GM19397 (cell line): ENCODE results near the gene C19orf81.

Experiments used
- ATAC-seq: cut with Tn5 transposase; IDR thresholded peaks from one replicate; pipeline ENCODE4 v1.9.1; 2021; ENCODE audit warnings: mild to moderate bottlenecking, moderate library complexity; ENCODE audit not compliant: unreplicated experiment

C19orf81 gene

DNA sequence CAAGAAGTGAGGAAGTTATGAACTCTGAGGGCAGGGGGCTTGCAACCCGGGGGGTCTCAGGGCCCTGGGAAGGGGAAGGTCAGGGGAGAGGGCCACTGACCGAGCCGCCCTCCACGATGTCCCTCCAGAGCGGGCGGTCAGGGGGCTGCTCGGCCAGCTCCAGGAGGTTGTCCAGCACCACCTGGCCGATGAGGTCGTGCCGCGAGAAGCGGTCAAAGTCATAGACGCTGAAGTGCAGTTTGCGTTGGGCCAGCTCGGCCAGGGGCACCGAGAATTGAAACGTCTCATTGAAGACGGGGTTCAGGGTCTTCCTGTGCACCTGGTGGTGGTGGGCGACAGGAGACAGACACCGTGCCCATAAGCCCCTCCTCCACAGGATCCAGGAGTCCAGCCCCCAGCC is 20.1 kb upstream of the C19orf81 start:
- ATAC-seq = no peak

DNA sequence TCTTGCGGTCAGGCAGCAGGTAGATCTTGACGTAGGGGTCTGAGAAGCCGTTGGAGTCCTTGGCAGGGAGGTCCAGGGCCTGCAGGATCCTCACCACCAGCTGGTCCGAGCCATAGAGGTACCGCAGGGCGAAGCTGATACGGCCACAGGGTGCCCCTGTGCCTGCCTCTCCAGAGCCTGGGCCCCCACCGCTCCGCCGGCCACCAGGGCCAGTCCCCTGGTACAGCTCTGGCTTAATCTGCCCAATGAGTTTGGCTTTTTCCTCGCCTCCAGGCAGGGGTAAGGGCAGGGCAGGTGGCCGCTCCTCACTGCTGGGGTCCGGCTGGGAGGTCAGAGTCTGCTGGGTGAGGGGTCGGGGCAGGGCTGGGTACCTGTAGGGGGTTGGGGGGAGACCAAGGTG is 19.4 kb upstream of the C19orf81 start:
- ATAC-seq = no peak

- ATAC-seq = no peak
These were observed 17.0 kb upstream of the C19orf81 start for GRCh38 chr19:50632151-50632835.

GRCh38 chr19:50633359-50633758 is 15.9 kb upstream of the C19orf81 start:
- no peak for ATAC-seq

DNA sequence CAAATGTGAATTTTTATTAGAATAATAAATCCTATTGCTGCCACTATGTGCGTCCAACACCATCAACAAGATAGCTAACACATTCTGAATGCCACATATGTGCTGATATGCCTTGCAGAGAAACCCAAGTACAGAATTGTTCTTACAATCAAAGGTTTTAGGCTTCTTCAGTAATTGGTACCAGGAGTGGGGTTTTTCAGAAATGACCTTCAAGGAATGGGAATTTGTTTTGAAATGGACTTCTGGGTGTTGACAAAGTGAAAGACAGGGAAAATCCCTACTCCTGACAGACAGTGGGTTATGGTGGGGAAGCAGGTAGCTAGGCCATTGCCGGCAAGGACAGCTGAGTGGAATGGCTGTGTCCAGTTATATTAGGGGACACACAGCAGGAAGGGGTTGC is 15.3 kb upstream of the C19orf81 start:
- ATAC-seq = no peak

DNA sequence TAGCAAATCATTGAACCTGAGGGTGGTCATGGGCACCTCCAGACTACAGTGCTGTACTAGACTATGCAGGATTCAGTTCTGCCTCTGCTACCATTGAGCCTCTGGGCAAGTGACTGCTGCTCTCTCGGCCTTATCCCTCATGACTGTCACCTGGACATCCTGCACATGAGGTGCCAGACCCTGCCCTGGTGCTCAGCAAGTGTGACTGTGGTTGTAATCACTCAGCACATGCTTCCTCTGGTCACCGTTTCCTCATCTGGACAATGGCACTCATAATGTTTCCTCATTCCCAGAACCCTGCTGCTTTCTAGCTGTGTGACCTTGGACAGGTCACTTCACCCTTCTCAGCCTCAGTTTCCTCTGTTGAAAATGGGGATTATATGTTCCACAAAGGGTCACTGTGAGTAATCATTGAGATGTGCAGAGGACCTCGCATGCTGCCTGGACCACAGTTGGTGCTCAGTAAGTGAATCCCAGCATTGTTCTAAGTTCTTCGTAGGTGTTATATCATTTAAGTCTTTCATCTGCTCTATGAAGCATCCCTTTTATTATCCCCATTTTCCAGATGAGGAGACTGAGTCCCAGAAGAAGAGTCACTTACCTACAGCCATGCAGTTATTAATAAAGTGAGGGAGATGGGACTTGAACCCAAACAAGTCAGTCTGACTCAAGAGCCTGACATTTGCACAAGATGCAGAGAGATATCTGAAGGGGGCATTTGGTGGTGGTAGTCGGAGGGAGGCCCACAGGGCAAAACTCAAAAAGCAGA is 12.7 kb upstream of the C19orf81 start:
- no peak for ATAC-seq

GRCh38 chr19:50638600-50638999 is 10.6 kb upstream of the C19orf81 start:
- ATAC-seq = no peak

GRCh38 chr19:50639121-50640112 is 9.8 kb upstream of the C19orf81 start, which contains the start of gene SYT3:
TSS of gene SYT3 (minus strand) at chr19:50639881. CDS start at chr19:50637411, 2,470 bp downstream.
- ATAC-seq = no peak

GRCh38 chr19:50640368-50640767 is 8.9 kb upstream of the C19orf81 start:
- ATAC-seq = no peak

DNA sequence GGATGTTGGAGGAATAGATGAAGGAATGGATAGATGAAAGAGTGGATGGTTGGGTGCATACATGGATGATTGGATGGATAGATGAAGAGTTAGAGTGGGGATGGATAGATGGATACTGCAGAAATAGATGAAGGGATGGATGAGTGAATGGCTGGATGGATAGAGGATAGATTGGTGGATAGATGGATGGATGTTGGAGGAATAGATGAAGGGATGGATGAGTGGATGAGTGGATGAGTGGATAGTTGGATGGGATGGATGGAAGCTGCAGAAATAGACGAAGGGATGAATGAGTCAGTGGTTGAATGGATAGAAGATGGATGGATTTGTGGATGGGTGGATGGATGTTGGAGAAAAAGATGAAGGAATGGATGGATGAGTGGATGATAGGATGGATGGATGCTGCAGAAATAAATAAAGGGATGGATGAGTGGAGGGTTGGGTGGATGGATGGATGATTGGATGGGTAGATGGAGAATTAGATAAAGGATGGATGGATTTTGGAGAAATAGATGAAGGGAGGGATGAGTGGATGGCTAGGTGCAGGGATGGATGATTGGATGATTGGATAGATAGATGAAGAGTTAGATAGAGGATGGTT is 4.8 kb upstream of the C19orf81 start:
- no peak for ATAC-seq

GRCh38 chr19:50645107-50645506 is 4.1 kb upstream of the C19orf81 start:
- no peak for ATAC-seq

DNA sequence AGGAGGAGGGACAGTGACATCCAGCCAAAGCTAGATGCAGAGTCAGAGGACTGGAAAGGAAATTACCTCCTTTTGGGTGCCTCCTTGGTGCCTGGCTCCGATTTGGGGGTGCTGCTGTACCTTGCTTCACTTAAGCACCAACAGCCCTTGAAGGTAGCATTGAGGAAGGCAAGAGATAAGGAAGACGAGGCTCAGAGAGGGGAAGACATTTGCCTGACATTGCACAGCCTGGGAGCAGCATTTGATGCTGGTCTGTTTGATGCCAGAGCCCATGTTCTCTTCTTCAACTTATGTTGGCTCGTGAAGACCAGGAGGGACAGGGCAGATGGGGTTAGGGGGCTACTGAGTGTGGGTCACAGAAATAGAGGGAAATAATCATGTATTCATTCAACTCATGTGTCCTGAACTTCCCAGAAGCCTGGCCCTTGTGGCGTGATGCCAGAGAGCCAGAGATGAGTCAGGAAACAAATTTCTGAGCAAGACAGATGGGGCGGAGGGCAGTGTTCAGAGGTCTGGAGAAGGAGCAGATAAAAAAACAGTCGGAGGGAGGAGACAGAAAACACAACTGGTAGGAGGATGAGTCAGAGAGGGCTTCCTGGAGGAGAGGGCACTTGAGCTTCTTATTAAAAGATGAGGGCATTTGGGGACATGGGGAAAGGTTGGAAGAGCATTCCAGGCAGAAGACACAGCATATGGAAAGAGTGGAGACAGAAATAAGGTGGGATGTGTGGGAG is 3.0 kb upstream of the C19orf81 start:
- ATAC-seq = no peak

DNA sequence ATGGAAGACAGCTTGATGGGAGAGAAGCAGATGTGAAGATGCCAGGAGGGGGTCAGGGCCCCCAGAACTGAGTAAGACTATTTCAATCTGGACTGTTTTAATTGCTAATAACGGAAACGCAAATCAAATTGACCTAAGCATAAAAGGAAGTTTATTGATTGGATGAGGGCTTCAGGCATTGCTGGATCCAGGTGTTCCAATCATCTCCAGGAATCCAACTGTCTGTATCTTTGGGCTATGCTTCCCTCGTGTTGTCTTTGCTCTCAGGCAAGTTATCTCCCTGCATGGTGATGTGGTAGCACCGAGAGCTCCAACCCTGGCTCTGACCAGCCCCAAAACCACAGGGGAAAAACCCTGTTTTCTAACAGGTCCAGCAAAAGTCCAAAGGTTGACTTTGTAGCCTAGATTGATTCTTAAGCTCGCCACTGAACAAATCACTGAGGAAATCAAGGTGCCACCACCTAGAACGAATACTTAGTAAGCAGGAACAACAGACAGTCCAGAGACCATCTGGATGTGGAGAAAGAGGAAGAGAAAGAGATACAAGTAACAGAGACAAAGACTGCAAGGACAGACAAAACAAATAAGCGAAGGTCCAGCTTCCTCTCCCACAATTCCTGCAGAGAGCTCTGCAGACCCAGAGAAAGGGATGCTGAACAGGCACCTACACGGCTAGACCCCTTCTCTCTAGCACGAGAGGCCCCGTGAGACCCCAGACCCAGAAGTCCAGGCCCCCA is 1.2 kb upstream of the C19orf81 start:
- no peak for ATAC-seq

- ATAC-seq = no peak
These were observed 586 bp upstream of the C19orf81 start for GRCh38 chr19:50648659-50649058.

- no peak for ATAC-seq
These were observed 1.9 kb downstream of the C19orf81 start for GRCh38 chr19:50651174-50651573.

- no peak for ATAC-seq
These were observed 3.5 kb downstream of the C19orf81 start for GRCh38 chr19:50652722-50653121.

DNA sequence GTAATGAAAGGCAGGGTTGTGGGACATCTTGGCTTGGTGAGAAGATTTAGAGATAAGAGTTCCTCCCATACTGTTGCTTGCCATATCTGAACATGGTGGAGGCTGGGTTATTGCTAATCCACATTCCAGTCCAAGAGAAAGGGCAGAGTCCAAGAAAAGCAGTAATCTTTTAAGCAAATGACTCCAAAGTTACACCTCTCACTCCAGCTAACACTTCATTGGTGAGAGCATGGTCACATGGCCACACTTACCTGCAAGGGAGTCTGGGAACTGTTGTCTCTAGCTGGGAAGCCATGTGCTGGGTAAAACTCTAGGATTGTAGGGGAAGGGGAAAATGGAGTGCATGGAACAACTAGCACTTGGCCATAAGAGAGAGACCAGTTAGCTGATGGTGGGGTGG is 5.6 kb downstream of the C19orf81 start:
- no peak for ATAC-seq

- no peak for ATAC-seq
These were observed 8.0 kb downstream of the C19orf81 start for GRCh38 chr19:50657222-50657669.

GRCh38 chr19:50657712-50658440 is 8.6 kb downstream of the C19orf81 start:
- no peak for ATAC-seq
